ENCODE results near the gene FMO5. TPM values are rescaled to one million over a fixed set of nuclear protein-coding genes. Genes with fewer than 3 reads are reported as not detected.
A peak's percentile ranks its signal among the peaks of the same experiment; 100 is the strongest.

The FMO5 gene
- polyA plus RNA-seq, 4 donors: 15.3 to 115 (median 54.2) TPM

DNA sequence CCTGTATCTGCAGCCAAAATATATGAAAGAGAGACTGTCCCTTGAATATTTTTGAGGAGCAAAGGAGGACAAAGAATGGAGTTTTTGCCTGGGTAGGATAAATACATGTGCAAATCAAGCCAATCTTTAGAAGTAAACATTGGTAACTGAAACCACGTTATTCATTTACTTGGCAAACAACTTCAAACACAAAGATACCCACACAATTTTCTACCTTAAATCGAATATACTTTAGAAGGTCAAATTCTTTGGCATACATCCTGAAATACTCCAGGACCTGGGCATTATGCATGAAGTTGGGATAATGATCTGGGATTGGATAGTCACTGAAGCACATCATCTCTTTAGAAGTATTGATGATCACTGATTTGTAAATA, 9.6 kb downstream of the FMO5 start:
- FAIRE-seq: no peak
- Histone ChIP-seq H3K9me3 (ENCODE audit: control insufficient read depth in 2 of 2, insufficient read depth in 1 of 2, low read depth in 1 of 2, low read length in 1 of 2) (no peaks in the 10 kb centered on the region), H3K36me3 (ENCODE audit: control insufficient read depth in 3 of 3, insufficient read depth in 2 of 3, low read depth in 1 of 3, low read length in 3 of 3) (peaks cover 0 to 12% (median 6%) of the 10 kb centered on the region in 3 donors), H3K4me3 (ENCODE audit: low read depth in 1 of 3, low read length in 3 of 3) (no peak overlapping the region), H3K27ac (ENCODE audit: low read depth in 1 of 3, low read length in 2 of 3) (peak overlapping the region in 1 of 3 donors; percentile 11), H3K4me1 (ENCODE audit: control insufficient read depth in 3 of 3, insufficient read depth in 2 of 3, low read depth in 1 of 3, low read length in 2 of 3) (peaks cover 5 to 21% (median 8%) of the 10 kb centered on the region in 3 donors), H3K27me3 (ENCODE audit: control insufficient read depth in 3 of 3, insufficient read depth in 3 of 3, low read length in 3 of 3) (no peaks in the 10 kb centered on the region)
- no peak for DNase-seq
- 19 to 59% (median 25%) methylated on average over 2 of the region's 2 CpGs for WGBS, 3 donors

DNA sequence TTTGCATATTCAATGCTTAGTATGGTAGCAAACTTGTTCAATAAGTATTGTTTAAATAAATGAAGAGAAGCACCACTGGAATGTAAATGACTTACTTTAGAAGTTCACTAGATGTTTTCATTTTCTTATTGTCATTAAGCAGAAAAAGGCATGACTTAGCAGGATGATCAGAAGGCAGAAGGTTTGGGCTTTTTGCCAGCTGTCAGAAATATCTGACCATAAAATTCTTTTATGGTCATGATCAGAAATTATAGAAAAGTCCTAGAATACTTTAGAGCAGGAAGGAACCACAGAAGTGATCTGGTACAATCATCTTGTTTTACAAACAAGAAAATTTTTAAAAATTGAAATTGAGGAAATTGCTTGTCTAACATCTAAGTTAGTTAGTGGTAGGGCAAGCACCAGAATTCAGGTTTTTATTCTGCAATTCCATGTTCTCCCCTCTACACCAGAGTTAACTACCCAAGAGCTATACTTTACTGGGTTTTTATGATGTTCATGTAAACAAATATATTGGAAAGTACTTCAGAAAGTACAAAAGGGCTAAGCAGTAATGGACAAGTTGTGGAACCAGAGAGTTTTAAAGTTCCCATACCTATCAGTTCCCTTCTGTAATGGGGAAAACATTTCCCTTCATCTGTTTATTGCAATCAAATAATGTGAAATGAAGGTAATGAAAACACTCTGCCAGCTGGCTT, 10.1 kb downstream of the FMO5 start:
- peaks cover 5 to 23% (median 8%) of the 10 kb centered on the region in 3 donors for H3K4me1 ChIP-seq (ENCODE audit: control insufficient read depth in 3 of 3, insufficient read depth in 2 of 3, low read depth in 1 of 3, low read length in 2 of 3)
- FAIRE-seq: no peak
- H3K27ac ChIP-seq (ENCODE audit: low read depth in 1 of 3, low read length in 2 of 3): peak overlapping the region in 1 of 3 donors; percentile 11

DNA sequence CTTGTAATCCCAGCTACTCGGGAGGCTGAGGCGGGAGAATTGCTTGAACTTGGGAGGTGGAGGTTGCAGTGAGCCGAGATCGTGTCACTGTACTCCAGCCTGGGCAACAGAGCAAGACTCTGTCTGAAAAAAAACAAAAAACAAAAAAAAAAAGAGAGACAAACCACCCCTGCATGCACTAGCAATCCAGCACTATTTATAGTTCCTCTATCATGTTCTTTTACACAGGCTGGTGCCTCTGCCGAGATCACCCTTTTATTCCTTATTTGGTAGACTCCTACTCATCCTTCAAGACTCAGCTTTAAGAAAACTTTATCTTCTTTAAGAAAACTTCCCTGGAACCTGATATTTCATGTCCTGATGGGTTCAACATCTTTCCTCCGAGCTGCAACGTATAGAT, 10.8 kb downstream of the FMO5 start:
- Histone ChIP-seq H3K4me1 (ENCODE audit: control insufficient read depth in 3 of 3, insufficient read depth in 2 of 3, low read depth in 1 of 3, low read length in 2 of 3) (peaks cover 5 to 27% (median 10%) of the 10 kb centered on the region in 3 donors), H3K36me3 (ENCODE audit: control insufficient read depth in 3 of 3, insufficient read depth in 2 of 3, low read depth in 1 of 3, low read length in 3 of 3) (peaks cover 0 to 14% (median 6%) of the 10 kb centered on the region in 3 donors), H3K27me3 (ENCODE audit: control insufficient read depth in 3 of 3, insufficient read depth in 3 of 3, low read length in 3 of 3) (no peaks in the 10 kb centered on the region), H3K9me3 (ENCODE audit: control insufficient read depth in 2 of 2, insufficient read depth in 1 of 2, low read depth in 1 of 2, low read length in 1 of 2) (no peaks in the 10 kb centered on the region), H3K4me3 (ENCODE audit: low read depth in 1 of 3, low read length in 3 of 3) (no peak overlapping the region), H3K27ac (ENCODE audit: low read depth in 1 of 3, low read length in 2 of 3) (no peak overlapping the region)
- 67 to 74% (median 68%) methylated on average over 7 of the region's 7 CpGs for WGBS, 3 donors
- DNase-seq (no peak), FAIRE-seq (no peak)

More for the DNA sequence above, 10.1 kb downstream of the FMO5 start:
- Histone ChIP-seq H3K9me3 (ENCODE audit: control insufficient read depth in 2 of 2, insufficient read depth in 1 of 2, low read depth in 1 of 2, low read length in 1 of 2) (no peaks in the 10 kb centered on the region), H3K4me3 (ENCODE audit: low read depth in 1 of 3, low read length in 3 of 3) (no peak overlapping the region), H3K27me3 (ENCODE audit: control insufficient read depth in 3 of 3, insufficient read depth in 3 of 3, low read length in 3 of 3) (no peaks in the 10 kb centered on the region), H3K36me3 (ENCODE audit: control insufficient read depth in 3 of 3, insufficient read depth in 2 of 3, low read depth in 1 of 3, low read length in 3 of 3) (peaks cover 0 to 12% (median 6%) of the 10 kb centered on the region in 3 donors)
- no peak for DNase-seq

DNA sequence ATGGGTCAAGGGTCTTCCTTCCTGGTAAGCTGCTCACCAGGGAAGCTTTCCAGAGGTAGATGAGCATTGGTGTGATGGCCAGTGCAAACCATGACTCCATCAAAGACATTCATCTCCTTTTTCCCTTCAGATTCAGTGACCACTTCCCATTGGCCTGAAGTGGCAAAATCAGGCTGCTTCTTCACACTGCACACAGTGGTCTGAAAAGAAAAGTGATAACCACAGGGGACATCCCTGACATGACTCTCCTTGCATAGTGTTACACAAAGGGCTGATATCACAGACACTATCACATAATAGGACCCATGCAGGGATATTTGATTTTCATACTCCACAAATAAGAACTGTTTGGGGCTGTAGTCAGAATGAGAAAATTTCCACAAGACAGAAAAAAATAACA, 11.9 kb downstream of the FMO5 start:
- H3K4me3 ChIP-seq (ENCODE audit: low read depth in 1 of 3, low read length in 3 of 3): no peak overlapping the region
- H3K9me3 ChIP-seq (ENCODE audit: control insufficient read depth in 2 of 2, insufficient read depth in 1 of 2, low read depth in 1 of 2, low read length in 1 of 2): no peaks in the 10 kb centered on the region
- peaks cover 5 to 27% (median 10%) of the 10 kb centered on the region in 3 donors for H3K4me1 ChIP-seq (ENCODE audit: control insufficient read depth in 3 of 3, insufficient read depth in 2 of 3, low read depth in 1 of 3, low read length in 2 of 3)
- H3K27me3 ChIP-seq (ENCODE audit: control insufficient read depth in 3 of 3, insufficient read depth in 3 of 3, low read length in 3 of 3): no peaks in the 10 kb centered on the region
- H3K27ac ChIP-seq (ENCODE audit: low read depth in 1 of 3, low read length in 2 of 3): no peak overlapping the region
- DNase-seq (no peak), FAIRE-seq (no peak)
- peaks cover 0 to 14% (median 6%) of the 10 kb centered on the region in 3 donors for H3K36me3 ChIP-seq (ENCODE audit: control insufficient read depth in 3 of 3, insufficient read depth in 2 of 3, low read depth in 1 of 3, low read length in 3 of 3)

DNA sequence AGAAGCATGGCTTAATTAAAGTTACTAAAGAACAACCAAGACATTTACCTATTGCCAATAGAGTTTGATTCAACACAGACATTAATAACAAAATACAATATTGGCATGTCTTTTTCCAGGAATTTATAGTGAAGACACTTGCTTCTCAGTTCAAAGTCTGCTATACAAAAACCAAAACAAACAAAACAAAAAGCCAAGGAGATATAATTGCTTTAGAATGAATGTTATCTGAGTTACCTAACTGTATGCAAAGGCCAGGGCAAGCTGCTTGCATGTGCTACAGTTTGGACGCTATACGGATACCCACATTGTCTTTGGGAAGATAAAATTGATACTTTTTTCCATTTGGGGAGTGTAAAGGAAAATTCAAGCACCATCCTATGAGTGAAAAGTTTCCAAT, 13.6 kb downstream of the FMO5 start:
- peaks cover 0 to 12% (median 6%) of the 10 kb centered on the region in 3 donors for H3K36me3 ChIP-seq (ENCODE audit: control insufficient read depth in 3 of 3, insufficient read depth in 2 of 3, low read depth in 1 of 3, low read length in 3 of 3)
- H3K4me3 ChIP-seq (ENCODE audit: low read depth in 1 of 3, low read length in 3 of 3): no peak overlapping the region
- FAIRE-seq (no peak), DNase-seq (no peak)
- 40 to 82% (median 71%) methylated on average over 2 of the region's 2 CpGs for WGBS, 3 donors
- no peaks in the 10 kb centered on the region for H3K9me3 ChIP-seq (ENCODE audit: control insufficient read depth in 2 of 2, insufficient read depth in 1 of 2, low read depth in 1 of 2, low read length in 1 of 2)
- H3K4me1 ChIP-seq (ENCODE audit: control insufficient read depth in 3 of 3, insufficient read depth in 2 of 3, low read depth in 1 of 3, low read length in 2 of 3): peaks cover 5 to 27% (median 8%) of the 10 kb centered on the region in 3 donors
- H3K27ac ChIP-seq (ENCODE audit: low read depth in 1 of 3, low read length in 2 of 3): no peak overlapping the region
- H3K27me3 ChIP-seq (ENCODE audit: control insufficient read depth in 3 of 3, insufficient read depth in 3 of 3, low read length in 3 of 3): no peaks in the 10 kb centered on the region

DNA sequence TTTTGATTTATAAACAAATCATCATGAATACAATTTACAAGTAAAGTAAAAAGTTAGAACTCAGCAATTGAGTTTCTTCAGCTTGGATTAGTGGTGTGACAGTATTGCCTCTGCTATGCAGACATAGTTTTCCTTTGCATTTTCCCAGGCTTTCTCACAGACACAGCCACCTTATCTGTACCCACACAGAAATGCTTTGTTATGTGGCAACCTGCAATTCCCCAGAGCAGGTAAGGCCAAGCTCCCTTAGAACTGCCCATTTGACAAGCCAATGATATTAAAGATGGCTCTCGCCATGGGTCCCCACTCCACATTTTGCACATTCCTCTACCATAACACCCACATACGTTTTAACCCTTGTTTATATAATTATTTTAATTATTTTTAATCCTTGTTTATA, 14.2 kb downstream of the FMO5 start:
- Histone ChIP-seq H3K4me1 (ENCODE audit: control insufficient read depth in 3 of 3, insufficient read depth in 2 of 3, low read depth in 1 of 3, low read length in 2 of 3) (peaks cover 5 to 25% (median 8%) of the 10 kb centered on the region in 3 donors), H3K9me3 (ENCODE audit: control insufficient read depth in 2 of 2, insufficient read depth in 1 of 2, low read depth in 1 of 2, low read length in 1 of 2) (no peaks in the 10 kb centered on the region), H3K27me3 (ENCODE audit: control insufficient read depth in 3 of 3, insufficient read depth in 3 of 3, low read length in 3 of 3) (no peaks in the 10 kb centered on the region), H3K36me3 (ENCODE audit: control insufficient read depth in 3 of 3, insufficient read depth in 2 of 3, low read depth in 1 of 3, low read length in 3 of 3) (peaks cover 0 to 11% (median 6%) of the 10 kb centered on the region in 3 donors), H3K27ac (ENCODE audit: low read depth in 1 of 3, low read length in 2 of 3) (peak overlapping the region in 1 of 3 donors; percentile 48), H3K4me3 (ENCODE audit: low read depth in 1 of 3, low read length in 3 of 3) (no peak overlapping the region)
- WGBS, 3 donors: 56 to 76% (median 68%) methylated on average over 2 of the region's 2 CpGs
- no peak for FAIRE-seq
- DNase-seq: peak in 1 of 2 donors; percentile 21

DNA sequence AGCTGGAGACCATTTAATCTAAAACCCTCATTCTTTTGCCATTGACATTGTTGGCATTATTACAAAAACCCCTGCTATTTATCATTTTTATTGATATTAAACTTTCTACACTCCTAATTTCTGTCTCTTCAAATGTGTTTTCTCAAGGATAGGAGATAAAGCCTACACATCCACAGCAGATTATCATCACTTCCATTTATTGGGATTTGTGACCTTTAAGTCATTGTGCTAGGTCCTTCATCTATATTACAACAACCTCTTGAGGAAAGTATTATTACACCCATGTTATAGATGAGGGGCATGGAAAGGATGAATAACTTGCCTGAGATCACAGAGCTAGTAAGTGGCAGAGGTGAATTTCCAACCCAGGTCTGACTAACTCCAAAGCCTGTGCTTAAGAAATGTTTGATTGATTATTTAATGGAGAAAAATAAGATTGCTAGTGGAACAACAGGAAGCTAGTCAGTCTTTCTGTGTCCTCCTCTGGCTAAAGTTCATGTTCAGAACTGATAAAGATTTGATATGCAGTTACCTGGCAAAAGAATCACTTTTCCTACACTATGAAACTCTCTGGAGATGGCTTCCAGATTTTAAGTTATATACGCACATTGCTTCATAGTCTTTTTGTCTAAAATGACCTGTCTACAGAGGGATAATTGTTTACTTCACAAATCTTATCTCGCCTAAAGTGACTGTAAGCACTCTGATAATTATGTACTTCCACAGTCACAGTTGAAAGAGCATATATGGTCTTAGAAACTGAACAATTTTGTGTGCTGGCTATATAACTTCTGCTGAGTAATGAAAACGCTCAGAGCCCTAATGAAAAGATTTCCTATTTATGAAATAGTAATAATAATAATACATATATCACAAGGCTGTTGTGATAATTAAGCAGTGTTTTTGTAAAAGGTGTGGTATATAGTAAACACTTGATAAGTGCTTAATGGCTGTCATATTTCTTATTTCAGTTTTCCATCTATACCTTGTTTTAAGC, 15.0 kb downstream of the FMO5 start:
- FAIRE-seq: peak; percentile 19
- WGBS, 3 donors: 18 to 69% (median 40%) methylated on average over 3 of the region's 3 CpGs
- DNase-seq: peak; percentile 24 to 69
- Histone ChIP-seq H3K9me3 (ENCODE audit: control insufficient read depth in 2 of 2, insufficient read depth in 1 of 2, low read depth in 1 of 2, low read length in 1 of 2) (no peaks in the 10 kb centered on the region), H3K4me3 (ENCODE audit: low read depth in 1 of 3, low read length in 3 of 3) (no peak overlapping the region), H3K4me1 (ENCODE audit: control insufficient read depth in 3 of 3, insufficient read depth in 2 of 3, low read depth in 1 of 3, low read length in 2 of 3) (peaks cover 5 to 21% (median 8%) of the 10 kb centered on the region in 3 donors), H3K27me3 (ENCODE audit: control insufficient read depth in 3 of 3, insufficient read depth in 3 of 3, low read length in 3 of 3) (no peaks in the 10 kb centered on the region), H3K36me3 (ENCODE audit: control insufficient read depth in 3 of 3, insufficient read depth in 2 of 3, low read depth in 1 of 3, low read length in 3 of 3) (peaks cover 0 to 10% (median 6%) of the 10 kb centered on the region in 3 donors), H3K27ac (ENCODE audit: low read depth in 1 of 3, low read length in 2 of 3) (peak overlapping the region in 2 of 3 donors; percentile 7 to 32)

DNA sequence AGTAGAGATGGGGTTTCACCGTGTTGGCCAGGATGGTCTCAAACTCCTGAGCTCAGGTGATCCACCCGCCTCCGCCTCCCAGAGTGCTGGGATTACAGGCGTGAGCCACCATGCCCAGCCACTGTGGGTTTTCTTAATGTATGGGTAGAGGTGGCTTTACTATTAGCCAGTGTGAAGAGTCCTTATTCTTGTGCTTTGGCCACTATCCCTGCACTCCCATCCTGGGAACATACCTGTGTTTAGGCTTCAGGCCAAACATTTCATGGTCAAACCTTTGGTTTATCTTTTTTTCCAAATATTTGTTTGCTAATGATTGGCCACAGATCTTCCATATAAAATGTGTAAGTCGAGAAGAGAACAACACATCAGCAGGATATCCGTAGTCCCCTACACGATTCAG, 16.5 kb downstream of the FMO5 start:
- WGBS, 3 donors: 94 to 95% (median 94%) methylated on average over 7 of the region's 7 CpGs
- H3K9me3 ChIP-seq (ENCODE audit: control insufficient read depth in 2 of 2, insufficient read depth in 1 of 2, low read depth in 1 of 2, low read length in 1 of 2): no peaks in the 10 kb centered on the region
- H3K27ac ChIP-seq (ENCODE audit: low read depth in 1 of 3, low read length in 2 of 3): no peak overlapping the region
- H3K4me1 ChIP-seq (ENCODE audit: control insufficient read depth in 3 of 3, insufficient read depth in 2 of 3, low read depth in 1 of 3, low read length in 2 of 3): peaks cover 5 to 21% (median 6%) of the 10 kb centered on the region in 3 donors
- DNase-seq: no peak
- H3K36me3 ChIP-seq (ENCODE audit: control insufficient read depth in 3 of 3, insufficient read depth in 2 of 3, low read depth in 1 of 3, low read length in 3 of 3): peaks cover 0 to 7% (median 5%) of the 10 kb centered on the region in 3 donors
- H3K27me3 ChIP-seq (ENCODE audit: control insufficient read depth in 3 of 3, insufficient read depth in 3 of 3, low read length in 3 of 3): no peaks in the 10 kb centered on the region
- no peak overlapping the region for H3K4me3 ChIP-seq (ENCODE audit: low read depth in 1 of 3, low read length in 3 of 3)
- FAIRE-seq: no peak

All from small intestine (tissue), 7 donors.